HG03025 (cell line): Measurements from ENCODE around the gene PHF3.
"Not testable (repeated sequence)": the region's sequence is repeated elsewhere in the genome, so short reads cannot be mapped to it uniquely, and the experiment has no call there.

Experiments
- ATAC-seq: cut with Tn5 transposase; IDR thresholded peaks from one replicate; pipeline ENCODE4 v1.9.1; 2021; ENCODE audit warnings: mild to moderate bottlenecking, moderate library complexity; ENCODE audit not compliant: unreplicated experiment, low FRiP score

The PHF3 gene

DNA sequence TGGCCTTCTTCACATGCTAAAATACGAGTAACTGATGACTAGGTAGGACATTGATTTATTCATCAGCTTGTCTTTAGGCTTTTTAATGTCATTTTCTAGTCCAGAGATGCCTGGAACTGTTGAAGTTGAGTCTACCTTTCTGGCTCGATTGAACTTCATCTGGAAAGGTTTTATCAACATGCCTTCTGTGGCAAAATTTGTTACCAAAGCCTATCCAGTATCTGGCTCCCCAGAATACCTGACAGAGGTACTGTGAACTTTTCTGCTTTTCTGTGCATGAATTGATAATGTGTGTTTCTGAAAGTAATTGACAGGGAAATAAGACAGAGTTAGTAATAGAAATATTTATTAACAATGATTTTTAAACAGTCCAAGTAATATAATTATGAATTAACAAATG, 71.0 kb downstream of the PHF3 start:
- ATAC-seq, result no peak

DNA sequence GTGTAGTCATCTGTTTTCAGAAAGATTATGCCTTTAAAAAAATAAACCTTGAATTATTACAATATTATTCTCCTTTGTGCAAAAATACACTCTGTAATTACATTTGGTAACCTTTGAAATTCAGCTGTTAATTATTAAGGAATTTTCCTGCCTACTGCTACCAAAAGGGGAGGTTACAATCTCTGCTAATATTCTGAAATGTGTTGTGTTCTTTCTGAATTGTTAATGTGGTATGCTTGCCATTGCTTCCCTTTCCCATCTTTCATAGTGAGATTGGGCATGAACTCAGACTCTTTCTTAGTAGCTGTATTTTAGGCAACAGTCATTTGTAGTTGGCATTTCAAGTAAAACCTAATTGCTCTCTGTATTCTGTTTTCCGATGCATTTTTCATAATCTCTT, 73.0 kb downstream of the PHF3 start:
- ATAC-seq, result no peak

DNA sequence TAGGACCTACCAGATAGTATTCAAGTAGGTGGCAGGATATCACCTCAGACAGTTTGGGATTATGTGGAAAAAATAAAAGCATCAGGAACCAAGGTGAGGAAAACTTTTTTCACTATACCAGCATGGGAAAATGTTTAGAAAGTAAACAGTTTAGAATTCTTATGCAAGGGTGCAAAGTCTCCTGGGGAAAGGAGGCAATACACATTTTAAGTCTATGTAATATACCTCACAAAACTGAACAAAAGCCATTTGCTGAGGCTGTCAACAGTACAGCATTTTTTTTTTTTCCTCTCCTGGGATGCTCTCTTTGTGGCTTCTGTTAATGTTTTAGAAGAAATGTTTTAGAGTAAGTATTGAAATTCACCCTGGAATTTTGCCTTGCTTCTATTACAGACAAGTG, 73.5 kb downstream of the PHF3 start:
- ATAC-seq, result no peak

DNA sequence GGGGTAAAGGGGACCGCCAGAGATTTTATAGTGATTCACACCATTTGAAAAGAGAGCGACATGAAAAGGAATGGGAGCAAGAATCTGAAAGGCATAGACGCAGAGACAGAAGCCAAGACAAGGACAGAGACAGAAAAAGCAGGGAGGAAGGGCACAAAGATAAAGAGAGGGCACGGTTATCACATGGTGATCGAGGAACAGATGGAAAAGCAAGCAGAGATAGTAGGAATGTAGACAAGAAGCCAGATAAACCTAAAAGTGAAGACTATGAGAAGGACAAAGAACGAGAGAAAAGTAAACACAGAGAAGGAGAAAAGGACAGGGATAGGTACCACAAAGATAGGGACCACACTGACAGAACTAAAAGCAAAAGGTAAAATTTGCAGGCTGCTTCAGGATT, 77.7 kb downstream of the PHF3 start:
- no peak for ATAC-seq

DNA sequence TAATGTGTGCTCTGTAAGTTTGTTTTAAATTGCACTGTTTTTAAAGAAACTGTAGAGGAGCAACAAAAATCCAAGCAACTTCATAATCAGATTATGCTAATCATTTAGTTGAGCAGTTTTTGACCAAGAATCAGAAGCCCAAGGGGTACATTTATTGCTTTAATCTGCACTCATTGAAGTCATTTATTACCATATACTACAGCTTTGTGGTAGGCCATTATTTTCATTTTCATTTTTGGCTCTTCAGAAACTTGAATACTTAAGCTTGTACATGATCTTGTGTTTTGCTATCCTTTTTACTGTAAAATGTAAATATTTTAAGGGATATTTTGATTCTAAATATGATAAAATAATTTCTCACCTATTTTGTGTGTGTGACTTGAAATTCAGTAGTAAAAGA, 78.5 kb downstream of the PHF3 start:
- ATAC-seq, result no peak

DNA sequence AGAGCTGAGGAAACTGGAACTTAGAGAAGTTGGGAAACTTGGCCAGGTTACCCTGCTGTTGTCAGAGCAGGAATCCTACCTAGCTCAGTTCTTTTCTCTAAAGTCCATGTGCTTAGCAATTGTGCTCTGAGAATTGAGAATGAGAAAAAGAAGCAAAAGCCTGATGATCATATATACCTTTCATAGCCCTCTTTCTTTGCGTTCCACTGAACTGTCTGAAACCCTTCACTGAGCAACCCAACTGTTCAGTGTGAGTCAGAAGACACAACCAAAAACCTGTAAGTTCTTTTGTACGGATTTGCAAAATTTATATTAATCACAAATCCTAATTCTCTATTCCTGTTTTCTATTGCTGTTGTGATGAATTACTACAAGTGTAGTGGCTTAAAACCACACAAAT, 80.6 kb downstream of the PHF3 start:
- peak; percentile 50 for ATAC-seq

DNA sequence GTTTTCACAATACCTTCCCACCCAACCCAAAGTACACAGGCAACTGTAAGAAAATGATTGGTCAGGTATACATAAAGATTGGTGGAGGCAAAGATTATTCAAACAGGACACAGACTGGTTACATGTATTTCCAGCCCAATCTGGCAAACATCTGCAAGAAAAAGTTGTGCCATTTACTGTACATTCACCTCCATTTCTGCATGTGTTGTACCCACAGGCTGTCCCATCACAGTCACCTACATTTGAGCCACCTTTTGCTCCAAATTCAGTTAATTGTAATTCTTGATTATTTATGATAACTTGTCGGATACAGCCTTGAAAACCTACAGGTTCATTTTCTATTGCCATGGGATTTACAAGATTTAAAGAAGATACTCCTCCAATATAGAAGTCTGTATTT, 85.6 kb downstream of the PHF3 start:
- ATAC-seq, result no peak

DNA sequence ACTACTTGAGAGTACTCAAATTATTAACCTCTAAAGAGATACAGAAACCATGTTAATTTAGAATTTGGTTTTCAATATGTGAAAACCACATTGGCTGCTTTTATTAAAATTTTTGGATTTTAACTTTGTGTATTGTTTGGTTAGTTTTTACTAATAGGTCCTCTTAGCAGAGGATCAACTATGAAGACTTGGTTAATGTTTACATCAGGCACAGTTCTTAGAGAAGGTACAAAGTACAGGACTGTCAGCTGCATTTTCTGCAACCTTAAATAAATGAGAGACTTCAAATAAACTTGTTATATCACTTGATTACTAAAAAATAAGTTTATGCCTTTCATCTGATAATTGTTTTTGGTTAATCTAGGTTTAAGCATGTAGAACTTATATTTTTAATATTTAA, 89.1 kb downstream of the PHF3 start:
- ATAC-seq, result no peak

DNA sequence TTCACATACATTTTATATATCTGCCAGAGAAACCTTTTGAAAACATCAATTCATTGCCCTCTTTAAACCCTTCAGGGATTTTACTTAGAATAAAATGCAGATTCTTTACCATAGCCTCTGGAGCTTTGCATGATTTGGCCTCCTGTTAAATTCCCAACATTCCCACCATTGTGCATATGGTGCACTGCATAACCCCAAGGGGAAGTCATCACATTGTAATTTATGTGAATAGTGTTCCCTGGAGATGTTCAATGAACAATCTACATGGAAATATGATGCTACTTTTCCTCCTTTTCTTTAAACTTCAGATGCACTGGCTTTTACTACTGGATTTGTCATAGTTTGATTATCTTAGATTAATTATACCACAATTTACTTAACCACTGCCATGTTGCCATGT, 94.7 kb downstream of the PHF3 start:
- ATAC-seq, result no peak

DNA sequence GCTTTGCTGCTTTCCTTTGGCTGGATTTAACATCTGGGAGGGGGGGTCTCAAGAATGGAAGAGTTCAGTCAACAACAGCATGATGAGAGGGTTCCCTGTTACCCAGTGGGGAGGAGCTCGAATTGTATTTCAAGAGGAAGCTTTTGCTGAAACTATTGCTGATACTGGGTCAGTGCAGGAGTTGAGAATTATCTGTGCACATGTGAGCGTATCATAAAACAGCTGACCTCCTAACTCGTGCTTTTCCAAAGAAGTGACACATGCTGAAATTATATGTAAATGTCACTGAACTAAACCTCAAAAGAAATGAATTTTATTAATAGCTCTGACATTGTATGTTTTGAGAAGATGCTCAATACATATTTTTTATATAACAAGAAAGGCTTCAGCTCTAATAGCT, 96.3 kb downstream of the PHF3 start:
- ATAC-seq, result no peak

DNA sequence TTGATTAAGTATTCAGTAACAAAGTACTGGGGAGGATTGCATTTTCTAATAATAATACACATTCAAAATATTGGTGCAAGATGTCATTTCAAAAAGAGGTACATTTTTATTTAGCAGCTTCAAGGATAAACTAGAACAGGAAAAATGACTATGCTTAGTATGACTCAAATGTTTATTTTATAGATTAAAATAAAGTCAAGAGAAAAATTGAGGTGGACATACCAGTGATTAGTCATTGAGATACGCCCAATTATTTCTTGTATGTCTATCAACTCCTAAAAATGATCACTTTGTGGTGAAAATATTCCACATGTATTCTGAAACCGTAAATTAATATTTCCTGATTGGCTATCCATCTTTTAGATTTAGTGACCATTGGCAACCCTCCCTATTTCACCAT, 96.7 kb downstream of the PHF3 start:
- no peak for ATAC-seq

DNA sequence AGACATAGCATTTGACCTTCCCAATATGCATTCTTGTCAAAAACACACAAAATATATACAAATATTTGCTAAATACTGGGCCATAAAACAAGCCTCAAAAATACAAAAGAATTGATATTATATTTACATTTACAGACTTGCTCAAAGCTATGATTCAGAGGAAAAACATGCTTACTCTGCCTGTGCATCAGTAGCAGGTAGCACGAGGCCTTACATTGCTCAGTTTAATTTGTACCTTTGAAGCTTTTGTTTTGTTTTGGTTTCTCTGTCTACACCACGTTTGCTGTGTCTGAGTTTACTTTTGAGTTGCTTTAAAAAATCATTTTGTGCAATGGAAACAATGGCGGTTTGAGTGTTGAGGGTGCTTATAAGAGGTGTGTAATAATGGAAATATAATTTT, 99.3 kb downstream of the PHF3 start:
- no peak for ATAC-seq

DNA sequence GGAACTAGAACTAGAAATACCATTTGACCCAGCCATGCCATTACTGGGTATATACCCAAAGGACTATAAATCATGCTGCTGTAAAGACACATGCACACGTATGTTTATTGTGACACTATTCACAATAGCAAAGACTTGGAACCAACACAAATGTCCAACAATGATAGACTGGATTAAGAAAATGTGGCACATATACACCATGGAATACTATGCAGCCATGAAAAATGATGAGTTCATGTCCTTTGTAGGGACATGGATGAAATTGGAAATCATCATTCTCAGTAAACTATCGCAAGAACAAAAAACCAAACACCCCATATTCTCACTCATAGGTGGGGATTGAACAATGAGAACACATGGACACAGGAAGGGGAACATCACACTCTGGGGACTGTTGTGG, 102.6 kb downstream of the PHF3 start:
- ATAC-seq, result not testable (repeated sequence)

DNA sequence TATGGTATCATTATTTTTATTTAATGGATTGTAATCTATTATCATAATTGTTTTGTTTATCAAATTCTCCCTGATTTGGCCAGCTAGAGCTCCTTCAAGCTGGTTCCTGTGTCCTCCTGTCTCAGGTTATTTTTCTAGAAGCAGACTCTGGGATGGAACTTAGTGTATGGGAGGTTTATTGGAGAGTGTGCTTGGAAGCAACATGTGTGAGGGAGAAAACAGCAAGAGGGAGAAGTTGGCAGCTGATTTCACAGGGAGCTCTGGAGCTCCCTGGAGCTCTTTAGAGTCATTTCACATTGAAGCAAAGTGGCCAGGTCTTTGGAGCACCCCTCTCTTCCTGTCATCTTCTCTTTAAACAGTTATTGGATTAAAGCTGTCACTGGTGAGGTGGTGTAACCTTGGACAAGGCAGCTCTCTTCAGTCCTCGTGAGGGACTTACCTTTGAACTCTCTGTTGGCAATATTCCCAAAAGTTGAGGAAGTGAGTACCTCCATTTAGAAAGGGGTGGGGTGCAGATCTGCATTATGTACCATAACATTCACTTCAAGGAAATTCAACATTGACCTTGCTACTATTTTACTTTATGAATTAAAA, 103.6 kb downstream of the PHF3 start:
- no peak for ATAC-seq

DNA sequence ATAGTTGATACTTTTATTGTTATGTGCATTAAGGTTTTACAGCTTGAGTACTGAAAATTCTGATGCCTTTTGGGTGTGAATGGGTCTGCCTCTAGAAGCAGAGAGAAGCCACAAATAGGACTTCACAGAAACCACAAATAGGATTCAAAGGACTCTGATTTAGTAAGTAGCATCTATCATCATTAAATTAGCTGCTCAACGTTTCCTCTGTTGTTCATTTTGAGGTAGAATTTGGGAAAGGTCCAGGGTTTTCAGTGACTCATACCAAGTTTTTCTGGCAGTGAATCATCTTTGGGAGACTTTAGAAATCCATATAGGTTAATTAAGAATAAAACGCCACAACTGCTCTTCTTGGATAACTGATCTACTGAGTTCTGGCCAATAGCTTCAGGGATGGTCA, 105.1 kb downstream of the PHF3 start:
- ATAC-seq, result no peak

DNA sequence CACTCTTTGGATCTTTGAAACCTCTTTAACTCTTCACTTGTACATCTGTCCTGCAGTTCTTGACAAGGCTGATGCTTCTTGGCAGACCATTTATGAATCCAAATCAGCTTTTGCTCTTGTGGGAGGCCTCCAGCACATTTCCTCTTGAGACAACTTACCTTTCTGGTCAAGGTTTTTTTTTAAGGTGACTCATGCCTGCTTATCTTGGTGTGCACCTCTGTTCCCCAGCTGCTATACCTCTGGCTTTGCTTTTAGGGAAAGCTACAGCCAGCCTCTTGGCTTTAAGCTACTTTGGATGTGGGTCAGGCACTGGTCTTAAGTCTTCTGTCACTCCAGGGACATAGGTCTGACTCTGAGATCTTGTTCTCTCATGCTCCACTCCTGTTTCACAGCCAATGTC, 106.5 kb downstream of the PHF3 start:
- ATAC-seq, result no peak

DNA sequence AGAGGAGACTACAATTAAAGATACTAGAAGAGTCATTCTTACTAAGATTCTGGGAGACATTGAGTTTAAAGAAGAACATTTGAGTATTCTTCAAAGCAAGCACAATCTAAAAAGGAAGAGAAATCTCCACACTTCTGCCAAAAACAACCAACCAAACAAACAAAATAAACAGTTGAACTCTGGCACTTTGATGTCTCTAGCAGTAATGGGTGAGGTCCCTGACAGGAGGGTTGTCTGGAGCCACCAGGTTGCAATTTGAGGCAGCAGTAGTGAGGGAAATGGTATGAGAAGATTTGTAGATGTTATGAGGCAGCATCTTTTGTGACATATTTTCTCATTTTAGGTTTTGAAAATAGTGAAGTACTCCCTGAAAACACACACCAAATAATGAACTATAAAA, 108.1 kb downstream of the PHF3 start:
- ATAC-seq, result no peak

DNA sequence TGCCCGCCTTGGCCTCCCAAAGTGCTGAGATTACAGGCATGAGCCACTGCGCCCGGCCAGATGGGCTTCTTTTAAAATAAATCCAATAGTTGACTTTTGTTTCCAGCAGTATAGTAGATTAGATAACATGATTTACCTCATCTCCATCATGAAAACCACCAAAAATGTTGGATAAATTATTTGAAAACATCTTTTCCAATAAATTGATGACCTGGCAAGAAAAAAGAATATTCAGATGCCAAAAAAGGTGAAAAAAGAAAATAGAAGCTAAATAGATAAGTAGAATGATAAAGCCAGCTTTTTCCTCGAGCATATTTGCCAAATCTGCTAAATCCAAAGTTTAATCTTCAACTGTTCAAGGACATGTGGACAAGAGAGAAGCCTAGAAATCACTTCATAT, 109.2 kb downstream of the PHF3 start:
- no peak for ATAC-seq

DNA sequence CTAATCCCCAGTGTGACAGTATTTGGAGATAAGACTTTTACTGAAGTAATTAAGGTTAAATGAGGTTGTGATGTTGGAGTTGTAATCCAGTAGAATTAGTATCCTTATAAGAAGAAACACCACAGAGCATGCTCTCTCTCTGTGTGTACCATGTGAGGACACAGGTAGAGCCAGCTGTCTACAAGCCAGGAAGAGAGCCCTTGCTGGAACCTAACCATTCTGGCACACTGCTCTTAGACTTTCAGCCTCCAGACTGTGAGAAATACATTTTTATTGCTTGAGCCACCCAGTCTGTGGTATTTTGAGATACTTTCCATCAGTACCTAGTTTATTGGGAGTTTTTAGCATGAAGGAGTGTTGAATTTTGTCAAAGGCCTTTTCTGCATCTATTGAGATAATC, 110.2 kb downstream of the PHF3 start:
- ATAC-seq, result no peak

DNA sequence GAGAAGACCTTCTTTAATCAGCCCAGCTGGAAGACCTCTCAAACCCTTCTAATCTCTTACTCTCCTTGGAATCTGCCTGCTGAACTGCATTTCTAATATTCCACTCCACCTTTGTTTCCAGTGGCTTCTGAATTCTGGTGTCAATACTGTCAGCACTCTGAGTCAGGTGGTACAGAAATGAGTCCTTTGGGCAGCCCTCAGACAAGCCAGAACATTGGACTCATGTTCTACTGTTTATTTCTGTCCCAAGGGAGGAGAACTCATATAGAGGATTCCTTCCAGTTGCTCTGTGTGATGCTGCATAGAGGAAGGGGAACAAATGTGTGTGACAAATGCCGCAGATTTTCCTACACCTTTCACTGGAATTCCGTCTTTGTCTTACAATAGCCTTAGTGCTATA, 114.8 kb downstream of the PHF3 start:
- no peak for ATAC-seq

DNA sequence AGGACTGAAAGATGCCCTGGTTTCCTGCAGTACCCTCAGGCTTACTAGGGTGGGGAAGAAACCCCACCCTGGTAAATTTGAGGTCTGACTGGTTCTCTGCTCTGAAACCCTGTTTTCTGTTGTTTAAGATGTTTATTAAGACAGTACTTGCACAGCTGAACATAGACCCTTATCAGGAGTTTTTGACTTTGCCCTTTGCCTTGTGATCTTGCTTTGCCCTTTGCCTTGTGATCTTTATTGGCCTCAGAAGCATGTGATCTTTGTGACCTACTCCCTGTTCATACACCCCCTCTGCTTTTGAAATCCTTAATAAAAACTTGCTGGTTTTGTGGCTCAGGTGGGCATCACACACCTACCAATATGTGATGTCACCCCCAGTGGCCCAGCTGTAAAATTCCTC, 121.7 kb downstream of the PHF3 start:
- ATAC-seq, result not testable (repeated sequence)

DNA sequence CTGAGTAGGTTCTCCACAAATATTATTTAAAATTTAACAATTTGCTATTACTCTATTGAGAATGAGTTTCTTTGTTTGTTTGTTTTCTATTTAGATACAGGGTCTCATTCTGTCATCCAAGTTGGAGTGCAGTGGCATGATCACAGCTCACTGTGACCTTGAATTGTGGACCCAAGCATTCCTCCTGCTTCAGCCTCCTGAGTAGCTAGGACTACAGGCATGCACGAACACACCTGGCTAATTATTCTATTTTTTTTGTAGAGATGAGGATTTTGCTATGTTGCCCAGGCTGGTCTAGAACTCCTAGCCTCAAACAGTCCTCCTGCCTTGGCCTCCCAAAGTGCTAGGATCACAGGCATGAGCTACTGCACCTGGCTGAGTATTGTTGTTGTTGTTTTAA, 122.2 kb downstream of the PHF3 start:
- no peak for ATAC-seq

DNA sequence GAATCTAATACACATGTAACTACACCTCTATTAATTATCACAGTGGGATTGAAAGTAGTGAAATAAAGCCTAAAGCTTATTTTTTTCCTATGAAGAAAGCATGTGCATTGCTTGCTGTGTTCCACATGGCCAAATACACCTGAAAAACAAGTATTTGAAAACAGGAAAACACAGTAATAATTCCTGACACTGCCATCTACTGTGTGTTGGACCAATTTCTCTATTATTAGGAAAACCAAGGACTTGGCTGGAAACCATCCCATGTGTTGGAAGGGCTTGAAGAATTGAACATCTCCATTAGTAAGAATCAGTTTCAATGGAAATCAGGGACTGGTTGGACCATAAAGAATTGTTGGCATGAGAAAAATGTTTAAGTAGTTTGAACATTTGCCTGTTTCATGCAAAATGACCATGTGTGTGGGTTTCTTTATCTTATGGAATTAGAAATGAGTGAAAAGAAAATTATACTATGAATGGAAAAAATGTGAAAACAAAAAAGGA, 124.1 kb downstream of the PHF3 start:
- ATAC-seq, result no peak
